Fibroblast of upper back skin (primary cell): Measurements from ENCODE around the gene SRRM2.

Experiments used
- DNase-seq: peaks from one replicate; pipeline ENCODE4 v3.0.0-alpha.2; 2013

The SRRM2 gene

GRCh38 chr16:2803545-2804195 is 51.2 kb downstream of the SRRM2 start:
- no peak for DNase-seq

GRCh38 chr16:2804728-2805127 is 52.3 kb downstream of the SRRM2 start:
- DNase-seq, result no peak

DNA sequence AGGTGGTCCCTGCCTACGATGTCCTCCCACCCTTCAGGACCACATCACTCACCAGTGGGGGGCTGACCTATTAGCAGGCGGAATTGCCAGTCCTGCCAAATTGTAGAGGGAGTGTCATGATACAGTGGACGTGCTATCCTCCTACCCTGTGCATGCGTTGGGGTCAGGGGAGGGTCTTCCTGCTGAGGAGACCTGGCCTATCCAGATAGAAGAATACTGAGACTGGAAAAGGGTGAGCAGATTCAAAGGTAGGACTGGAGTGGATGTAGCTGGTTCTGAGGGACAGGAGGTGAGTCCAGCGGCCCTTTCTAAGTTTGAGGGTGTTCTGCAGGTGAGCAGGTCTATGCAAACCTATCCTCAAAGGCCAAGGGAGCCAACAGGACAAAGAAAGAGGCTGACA is 53.8 kb downstream of the SRRM2 start:
- no peak for DNase-seq

DNA sequence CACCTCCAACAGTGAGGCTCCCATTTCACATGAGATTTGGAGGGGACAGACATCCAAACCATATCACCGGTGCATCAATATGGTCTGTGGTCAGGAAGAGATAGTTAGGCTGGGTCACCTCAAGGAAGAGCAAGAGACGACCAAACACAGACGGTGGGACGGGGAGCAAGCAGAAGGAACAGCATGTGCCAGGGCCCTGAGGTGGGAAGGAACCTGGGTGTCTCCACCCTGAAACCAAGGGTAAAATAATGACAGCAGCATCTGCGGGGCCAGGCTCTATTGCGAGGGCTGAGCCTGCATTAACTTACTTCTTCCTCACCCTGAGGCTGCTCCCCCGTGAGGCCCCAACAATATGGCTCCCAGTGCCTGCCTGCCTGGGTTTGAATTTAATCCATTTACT is 55.7 kb downstream of the SRRM2 start:
- DNase-seq, result no peak

GRCh38 chr16:2809149-2809760 is 56.8 kb downstream of the SRRM2 start:
- no peak for DNase-seq

GRCh38 chr16:2810651-2811050 is 58.2 kb downstream of the SRRM2 start:
- no peak for DNase-seq

GRCh38 chr16:2811703-2812471 is 59.4 kb downstream of the SRRM2 start:
- no peak for DNase-seq

- no peak for DNase-seq
Measured at GRCh38 chr16:2813771-2814221, 61.4 kb downstream of the SRRM2 start.

DNA sequence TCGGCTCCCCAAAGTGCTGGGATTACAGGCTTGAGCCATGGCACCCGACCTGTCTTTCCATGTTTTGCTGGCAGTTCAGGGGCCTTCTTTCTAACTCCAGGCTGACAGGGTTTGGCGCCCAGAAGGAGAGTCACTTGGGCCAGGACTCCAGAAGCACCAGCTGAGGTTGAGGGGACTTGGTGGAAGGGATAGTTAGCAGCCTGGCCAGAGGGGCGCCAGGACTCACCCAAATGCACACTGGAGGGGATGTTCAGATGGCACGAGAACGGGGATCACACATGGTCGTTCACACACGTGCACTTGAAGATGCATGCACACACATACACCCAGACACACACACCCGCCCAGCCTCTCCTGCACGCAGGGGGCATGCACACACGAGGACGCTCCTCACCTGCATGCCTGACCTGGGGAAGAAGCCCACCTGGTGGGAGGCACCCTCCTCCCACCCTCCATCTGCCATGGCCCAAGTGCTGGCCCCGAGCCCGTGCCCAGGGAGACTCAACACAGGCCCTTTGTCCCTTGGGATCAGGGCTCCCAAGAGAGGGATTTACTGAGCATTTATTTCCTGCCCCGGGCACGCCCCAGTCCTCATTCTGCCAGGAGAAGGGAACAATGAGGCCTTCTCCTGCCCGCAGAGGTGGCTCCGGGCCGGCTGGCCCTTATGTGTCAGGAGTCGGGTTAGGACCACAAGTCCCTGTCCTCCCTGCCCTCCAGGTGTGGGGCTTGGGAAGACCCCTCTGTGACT is 62.3 kb downstream of the SRRM2 start:
- DNase-seq, result no peak

- DNase-seq, result no peak
Measured at GRCh38 chr16:2815299-2815771, 62.9 kb downstream of the SRRM2 start.

GRCh38 chr16:2816751-2817339 is 64.4 kb downstream of the SRRM2 start, which contains the start of gene PRSS21:
Gene PRSS21, plus strand, starts transcription at chr16:2817237. Its CDS starts 32 bp downstream, at chr16:2817269.
- DNase-seq, result no peak

DNA sequence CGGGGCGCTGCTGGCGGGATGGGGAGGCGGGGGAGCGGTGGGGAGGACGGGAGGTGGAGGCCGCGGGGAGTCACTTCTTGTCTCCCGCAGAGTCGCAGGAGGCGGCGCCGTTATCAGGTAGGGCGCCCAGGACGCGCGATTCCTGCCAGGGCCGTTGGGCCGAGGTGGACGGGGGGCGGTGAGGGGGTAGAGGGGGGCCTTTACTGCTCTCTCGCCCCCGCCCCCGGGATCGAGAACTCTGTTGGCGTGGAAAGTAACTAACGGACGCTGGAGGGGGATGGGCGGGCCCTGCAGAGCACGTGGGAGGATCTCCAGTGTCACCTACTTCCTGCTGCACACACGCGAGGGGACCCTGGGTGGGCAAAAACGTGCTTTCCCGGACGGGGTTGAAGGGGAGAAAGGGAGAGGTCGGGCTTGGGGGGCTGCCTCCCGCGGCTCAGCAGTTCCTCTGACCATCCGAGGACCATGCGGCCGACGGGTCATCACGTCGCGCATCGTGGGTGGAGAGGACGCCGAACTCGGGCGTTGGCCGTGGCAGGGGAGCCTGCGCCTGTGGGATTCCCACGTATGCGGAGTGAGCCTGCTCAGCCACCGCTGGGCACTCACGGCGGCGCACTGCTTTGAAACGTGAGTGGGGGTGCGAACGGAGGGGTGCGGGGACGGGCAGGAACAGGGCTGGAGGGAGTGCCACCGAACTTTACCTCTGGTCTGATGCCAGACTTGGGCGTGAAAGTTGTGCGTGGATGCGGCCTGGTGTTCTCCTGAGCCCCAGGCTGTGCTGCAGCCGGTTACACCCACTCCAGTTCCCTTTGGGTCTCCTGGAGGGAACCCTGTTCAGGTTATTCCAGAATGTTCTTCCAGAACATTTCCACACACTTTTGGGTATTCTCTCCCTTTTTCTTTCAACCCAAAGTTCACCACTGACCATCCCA is 65.2 kb downstream of the SRRM2 start:
- DNase-seq, result no peak

DNA sequence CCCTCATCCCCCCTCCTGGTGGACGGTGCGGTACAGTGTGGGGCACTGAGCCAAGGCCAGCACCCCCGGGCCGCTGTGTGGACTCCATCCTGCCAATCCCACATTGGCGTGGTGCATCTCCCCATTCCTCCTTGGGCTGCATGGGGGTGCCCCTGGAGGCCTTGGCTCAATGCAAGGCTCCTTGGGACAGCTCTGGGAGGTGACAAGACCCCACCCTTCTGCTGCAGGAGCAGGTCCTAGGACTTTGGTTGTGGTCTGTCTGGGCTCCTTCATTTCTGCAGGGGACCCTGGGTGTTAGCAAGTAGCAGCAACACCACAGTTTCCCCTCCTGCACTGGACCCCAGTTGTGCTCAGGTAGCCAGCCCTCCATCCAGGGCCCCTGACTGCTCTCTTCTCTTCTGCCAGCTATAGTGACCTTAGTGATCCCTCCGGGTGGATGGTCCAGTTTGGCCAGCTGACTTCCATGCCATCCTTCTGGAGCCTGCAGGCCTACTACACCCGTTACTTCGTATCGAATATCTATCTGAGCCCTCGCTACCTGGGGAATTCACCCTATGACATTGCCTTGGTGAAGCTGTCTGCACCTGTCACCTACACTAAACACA is 65.9 kb downstream of the SRRM2 start:
- no peak for DNase-seq

DNA sequence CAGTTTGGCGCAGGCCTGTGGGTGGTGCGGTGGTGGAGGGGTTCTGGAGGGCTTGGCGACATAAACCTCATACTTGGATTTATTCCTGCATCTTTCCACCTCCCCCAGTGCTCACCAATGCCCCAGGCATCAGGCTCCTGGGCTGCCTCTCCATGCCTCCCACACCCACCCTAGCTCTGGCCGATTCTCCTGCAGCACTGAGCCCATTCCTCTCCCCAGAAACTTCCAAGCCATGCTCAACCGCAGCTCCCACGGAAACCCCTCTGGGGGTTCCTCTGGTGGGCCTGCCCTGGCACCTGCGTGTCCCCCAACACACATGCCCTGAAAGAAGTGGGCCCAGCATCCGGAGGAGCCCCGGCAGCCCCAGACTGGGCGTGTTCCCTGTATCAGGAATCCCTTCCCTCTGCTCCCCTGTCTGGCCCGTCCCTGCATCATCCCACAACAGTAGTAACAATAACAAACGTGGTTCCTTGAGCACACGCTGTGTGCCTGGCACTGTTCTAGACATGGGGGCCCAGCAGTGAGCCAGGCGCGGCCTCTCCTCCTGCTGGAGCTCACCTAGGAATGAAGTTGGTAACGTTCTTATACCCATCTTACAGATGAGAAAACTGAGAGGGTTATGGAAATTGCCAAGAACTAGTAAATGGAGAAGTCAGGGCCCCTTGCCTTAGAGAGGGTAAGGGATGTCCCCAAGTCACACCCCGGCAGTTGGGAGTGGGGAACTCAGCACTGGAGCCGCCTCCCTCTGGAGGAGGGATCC is 66.9 kb downstream of the SRRM2 start:
- DNase-seq, result no peak

- no peak for DNase-seq
Measured at GRCh38 chr16:2819939-2820835, 67.7 kb downstream of the SRRM2 start.
